Measurements from ENCODE around the gene NOTCH3.

NOTCH3 gene

DNA sequence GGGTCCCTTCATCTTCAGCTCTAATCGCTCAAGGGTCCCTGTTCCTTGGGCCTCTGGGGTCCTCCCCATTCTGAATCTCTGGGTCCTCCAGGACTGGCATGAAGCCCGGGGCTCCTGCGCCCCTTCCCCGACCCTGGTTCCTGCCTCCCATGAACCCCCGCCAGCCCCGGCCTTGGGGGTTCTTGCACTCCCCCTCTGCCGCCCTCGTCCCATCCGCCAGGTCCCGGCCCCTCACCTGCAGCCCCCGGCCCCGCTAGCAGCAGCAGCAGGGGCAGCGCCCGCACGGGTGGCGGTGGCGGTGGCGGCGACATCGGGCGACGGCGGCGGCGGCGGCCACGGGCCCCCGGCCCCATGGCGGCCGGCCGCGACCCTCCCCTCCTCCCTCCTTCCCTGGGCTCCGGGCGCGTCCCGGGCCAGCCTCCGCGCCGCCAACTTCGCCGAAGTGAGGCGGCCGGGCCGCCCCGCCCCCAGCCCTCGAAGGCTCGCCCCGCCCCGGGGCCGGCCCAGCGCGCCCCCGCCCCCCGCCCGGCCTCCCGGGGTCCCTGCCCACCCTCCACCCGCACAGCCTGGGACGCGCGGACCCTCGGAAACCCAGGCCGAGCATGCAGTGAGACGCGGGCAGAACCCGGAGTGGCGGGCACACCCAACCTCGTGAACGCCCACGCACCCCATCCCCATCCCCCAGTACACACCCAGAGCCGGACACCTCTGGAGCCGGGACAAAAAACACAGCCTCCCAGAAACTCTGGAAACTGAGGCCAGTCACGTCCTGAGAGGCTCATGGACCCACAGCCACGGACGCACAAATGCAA lies at the start of gene NOTCH3:
NOTCH3 (minus strand) TSS at position 443 of the 812 bp plus-strand sequence; CDS start at position 353, 90 bp downstream.
- no peak for DNase-seq

DNA sequence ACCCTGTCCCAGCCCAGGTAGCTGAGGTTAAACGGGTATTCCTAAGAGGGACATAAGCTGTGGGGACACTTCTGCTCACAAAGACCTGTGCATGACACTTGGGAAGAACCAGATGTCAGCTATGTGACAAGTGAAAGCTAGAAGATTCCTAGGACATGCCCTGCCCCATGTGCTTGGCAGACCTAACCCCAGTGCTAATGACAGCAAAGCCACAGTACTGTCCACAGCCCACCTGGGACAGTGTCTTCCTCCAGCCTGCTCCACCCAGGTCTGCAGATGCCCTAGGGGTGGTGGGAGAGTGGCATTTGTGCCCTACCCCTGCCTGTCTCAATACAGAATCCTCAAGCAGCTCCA lies 49.8 kb upstream of the NOTCH3 start:
- no peak for DNase-seq

DNA sequence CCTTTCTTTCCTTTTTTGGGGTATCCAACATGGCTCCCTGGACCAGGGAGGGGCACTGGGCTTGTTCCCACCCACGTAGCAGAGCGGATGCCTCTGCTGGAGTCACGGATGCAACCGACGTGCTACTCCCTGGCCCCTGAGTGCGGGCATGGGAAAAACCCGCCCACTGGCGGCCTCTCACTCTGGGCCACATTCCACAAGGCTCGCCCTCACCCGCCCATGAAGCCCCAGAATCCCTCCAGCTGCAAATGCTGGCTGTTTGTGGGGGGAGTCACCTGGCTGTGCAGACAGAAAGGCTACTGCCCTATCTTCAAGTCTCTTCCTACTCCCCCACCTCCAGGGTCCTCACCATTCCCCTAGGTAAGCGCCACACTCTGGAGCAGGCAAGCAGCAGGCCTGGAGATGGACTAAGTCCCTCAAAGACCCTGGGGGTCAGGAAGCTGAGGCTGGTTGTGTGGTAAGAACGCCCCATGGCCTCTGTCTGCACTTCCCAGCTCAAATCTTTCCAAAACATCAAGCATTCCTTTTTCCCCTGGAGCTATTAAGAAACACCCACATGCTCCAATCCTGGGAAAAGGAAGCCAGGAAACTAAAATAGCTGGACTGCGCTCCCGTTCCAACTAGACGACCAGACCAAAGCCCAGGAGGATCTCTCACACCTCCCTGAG lies 49.3 kb upstream of the NOTCH3 start:
- DNase-seq = no peak

DNA sequence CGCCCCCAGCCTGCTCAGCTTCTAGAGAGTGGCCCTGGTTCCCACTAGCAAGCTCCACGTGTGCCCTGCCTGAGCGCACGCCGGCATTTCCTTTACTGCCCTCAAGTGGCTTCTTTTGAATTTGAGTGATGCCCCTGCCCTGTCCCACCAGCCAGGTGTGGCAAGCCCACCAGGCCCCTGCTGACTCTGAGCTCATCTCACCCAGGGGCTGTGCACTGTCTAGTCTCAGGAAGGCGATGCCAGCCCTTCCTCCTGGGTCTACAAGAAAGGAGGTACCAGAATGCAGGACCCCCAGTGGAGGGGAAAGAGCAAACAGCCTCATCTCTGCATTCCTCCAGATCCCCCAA lies 48.7 kb upstream of the NOTCH3 start:
- DNase-seq = no peak

DNA sequence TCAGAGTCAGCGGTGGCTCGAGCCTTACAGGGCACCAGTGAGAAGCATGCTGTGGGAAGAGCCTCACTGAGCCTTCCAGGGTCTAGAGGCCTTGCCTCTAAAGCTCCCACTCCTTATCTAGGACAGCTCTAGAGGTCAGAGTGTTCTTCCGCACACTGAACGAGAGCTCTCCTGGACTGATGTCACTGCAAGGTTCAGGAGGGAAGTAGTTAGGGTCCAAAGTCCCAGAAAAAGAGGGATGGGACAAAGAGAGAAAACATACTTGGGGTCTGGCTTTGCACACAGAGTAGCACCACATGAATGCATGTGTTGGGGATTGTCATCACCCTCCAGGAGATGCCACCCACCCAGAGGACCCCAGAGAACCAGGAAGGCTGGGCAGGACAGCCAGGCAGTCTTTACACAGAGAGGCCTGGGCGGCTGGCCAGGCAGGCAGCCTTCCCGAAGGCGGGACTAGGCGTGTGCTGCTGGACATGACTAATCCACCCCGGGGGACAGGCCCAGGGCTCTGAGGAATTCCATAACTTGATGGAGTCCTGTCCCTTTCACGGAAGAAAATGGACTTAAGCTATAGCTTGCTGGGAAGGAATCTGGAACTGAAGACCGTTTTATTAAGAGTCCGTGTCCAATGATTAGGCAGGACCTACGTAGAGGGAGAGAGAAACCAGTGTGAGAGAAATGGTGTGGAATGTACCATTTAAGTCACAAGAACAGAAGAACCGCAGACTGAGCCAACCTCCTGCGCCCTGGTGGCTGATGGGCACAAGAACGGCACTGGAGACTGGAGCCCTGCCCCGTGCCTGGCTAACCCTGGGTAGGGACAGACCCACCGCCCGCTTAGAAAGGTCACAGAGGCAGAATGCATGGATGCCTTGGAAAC lies 48.1 kb upstream of the NOTCH3 start:
- DNase-seq = no peak

DNA sequence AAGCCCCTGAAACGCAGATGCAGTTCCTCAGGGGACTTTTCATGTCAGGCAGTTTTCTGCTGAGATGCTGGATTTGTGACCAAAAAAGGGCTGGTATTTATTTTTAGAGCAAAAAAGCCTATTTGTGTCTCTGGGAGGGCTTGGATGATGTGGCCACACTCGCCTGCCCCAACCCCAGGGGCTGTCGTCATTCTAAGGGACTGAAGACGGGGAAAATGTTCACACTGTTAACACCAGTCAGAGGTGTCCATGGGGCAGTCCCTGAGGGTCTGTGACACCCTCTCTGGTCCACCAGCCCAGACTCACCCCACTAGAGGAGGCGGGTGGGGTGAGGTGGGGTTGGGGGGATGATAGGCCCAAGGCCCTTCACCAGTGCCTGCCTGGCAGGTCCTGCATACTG lies 47.3 kb upstream of the NOTCH3 start:
- DNase-seq = no peak

DNA sequence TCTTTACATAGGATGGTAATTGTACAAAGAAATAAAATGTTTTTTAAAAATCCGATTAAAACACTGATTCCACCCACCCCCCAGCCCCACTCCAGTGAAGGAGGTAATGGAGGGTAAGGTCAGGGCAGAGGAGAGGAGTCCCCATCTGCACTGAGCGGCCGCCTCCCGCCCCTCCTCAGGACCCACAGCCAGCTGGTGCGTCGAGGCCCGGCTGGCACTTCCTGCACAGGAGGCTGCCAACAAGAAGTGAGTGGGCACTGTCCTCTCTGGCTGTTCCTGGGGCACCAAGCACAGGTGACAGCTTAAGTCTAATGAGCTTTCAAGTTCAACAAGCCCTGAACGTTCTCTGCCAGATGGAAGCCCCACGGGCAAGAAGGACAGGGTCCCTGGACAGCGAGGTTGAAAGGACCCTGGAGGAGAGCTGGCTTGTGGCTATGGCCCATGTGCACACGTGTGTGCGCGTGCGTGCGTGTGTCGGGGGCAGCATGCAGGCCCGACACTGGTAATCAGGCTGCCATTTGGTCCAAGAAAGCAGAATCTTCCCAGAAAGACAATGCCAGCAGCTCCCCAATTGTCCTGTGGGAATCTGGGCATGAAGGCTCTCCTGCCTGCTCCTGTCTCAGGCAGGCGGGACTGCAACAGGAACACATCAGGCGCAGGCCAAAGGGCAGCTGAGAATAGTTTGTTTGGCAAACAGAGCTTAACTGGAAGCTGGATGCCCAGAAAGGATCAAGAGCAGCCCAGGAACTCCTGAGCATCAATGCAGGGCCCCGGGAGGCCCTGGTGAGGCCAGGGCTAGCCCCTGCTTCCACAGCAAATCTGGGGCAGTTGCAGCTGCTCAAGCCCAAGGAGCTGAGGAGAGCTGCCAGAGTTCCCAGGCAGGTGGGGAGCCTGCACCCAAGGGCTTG lies 46.6 kb upstream of the NOTCH3 start:
- DNase-seq = no peak

DNA sequence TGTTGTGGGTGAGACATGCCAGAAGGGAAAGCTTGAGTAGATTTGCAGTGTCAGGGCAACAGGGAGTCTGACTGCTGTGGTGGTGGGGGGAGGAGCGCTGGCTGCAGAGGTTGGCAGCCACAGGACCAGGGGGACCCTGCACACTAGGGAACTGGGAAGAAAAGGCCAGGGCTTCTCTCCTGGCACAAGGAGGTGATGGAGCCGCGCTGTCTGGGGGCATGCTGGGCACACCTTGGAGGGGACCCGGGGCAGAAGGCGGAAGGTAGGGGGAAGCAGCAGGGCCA lies 45.3 kb upstream of the NOTCH3 start:
- DNase-seq = no peak

DNA sequence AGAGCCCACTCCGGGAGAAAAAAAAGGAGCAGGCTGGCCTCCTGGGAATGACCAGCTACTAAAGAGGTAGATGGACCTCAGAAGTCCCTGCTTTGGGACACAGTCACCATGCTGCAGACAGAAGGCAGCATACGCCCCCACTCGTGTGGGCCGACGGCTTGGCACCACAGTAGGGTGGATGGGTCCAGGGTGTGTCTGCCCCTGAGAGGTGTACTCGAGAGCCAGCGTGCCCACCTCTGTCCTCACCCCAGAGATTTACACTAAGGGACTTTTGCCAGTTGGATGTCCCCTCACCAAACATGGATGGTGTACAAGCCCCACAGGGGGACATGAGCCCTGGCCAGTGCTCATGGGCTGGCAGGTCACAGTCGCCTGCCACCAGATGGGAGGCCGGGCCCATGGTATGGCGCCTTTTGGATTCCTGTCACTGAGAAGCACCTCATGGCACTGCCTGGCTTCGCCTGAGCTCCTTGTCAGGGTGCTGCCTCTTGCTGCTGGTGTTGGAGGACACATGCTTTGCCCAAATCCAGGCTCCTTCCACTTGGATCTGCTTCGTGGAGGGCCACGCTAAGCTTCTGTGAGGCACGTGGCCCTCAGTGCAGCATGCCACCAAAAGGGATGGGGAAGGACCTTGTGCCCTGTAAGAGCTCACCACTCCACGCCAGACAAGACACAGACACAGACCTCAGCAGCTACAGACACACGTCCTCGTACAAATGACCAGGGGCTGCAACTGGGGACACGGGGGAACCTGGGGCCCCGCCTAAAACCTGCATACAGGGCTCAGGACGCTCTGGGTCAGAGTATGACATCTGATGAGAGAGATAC lies 44.8 kb upstream of the NOTCH3 start:
- DNase-seq = no peak

DNA sequence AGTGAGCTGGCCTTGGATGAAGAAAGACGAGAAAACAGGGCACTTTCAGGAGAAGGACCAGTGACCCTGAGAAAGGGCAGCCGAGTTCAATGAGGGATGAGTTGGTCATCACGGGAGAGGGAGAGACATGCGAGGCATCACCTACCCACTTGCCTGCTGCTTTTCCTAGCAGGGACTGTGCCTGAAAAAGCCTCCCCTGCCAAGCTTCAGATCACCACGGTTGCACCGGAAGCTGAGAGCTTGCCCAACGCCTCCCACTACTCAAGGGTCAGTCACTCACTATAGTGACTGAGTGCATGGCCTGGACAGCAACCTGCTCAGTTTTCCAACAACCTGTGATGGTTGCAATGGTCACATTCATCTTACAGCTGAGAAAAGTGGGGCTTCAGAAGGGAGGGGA lies 44.0 kb upstream of the NOTCH3 start:
- DNase-seq = no peak

DNA sequence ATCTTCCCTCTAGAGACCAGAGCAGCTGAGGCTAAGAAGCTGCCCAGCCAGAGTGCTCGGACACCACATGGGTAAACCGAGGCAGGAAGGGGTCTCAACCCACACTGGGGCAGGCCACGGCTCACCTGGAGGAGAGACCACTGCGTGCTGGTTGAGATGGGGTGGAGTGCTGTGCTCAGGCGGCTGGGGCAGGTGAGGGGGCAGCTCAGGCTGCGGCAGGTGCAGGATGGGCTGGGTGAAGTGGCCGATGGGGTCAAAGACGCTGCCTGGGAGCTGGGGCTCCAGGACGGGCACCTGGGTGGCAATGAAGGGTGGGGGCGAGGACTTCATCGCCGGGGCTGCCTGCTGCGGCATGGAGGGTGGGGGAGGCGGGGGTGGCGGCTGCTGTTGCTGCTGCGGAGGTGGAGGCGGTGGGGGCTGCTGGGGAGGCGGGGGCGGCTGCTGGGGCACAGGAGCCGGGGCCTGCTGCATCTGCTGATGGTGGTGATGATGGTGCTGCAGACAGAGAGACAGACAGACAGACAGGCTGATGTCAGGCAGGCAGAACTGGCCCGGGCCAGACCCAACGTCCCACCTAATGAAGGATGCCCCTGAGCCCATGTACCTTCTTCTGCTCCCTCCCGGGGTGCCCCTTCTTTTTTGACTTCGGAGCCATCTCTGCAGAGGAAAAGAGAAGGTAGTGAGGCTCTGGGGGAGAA lies 43.5 kb upstream of the NOTCH3 start:
- no peak for DNase-seq

DNA sequence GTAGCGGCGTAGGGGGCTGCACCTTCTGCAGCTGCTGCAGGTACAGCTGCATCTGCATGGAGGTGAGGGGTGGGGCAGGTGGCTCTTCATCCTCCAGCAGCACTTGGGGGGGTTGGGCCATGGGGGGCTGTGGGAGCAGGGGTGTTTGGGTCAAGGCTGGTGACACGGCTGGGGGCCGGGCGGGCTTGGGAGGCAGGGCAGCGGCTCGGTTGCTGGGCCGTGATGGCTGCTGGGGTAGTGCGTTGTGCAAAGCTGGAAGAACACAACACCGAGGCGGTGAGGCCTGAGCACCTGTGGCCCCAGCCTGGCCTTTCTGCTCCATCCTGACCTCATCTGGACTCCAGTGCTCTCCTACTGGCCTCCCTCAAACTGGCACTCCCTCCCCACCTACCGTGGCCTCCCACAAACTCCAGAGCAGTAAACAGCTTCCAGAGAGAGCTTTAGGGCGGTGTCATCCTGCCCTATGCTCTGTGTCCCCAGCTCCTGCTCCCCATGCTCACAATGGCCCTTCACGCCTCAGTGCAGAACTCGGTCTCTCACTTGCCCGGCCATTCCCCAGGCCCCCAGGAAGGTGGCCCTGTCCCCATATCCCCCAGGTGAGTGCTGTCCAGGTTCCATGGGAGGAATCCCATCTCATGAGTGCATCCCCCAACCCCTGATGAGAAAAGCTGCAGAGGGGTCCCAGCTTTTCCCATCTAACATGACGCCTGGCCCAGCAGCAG lies 42.6 kb upstream of the NOTCH3 start:
- DNase-seq = no peak

DNA sequence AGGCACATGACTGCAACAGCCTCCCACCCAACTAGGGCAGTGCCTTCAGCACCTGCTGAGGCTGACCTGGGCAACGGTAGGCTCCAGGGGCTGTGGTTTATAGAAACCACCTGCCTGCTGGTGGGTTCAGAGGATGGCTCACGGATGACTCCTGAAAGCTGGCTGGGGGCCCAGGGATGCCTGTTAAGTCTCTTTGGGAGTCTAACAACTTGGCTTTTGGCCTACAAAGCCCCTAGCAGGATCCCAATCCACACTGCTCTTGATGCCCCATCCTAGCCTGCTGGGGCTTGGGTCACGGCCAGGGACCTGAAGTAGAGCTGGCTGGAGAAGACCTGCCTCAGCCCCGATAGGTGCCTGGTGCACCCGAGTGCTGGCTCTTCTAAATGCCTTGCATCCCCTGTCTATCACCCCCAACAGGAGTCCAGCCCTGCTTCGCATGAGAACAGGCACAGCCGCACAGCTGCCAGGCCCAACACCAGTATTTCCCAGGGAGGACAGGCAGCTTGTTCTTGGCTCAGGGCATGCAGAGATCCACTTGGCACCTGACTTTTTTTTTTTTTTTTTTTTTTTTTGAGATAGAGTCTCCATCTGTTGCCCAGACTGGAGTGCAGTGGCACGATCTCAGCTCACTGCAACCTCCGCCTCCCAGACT lies 40.6 kb upstream of the NOTCH3 start:
- DNase-seq = no peak

DNA sequence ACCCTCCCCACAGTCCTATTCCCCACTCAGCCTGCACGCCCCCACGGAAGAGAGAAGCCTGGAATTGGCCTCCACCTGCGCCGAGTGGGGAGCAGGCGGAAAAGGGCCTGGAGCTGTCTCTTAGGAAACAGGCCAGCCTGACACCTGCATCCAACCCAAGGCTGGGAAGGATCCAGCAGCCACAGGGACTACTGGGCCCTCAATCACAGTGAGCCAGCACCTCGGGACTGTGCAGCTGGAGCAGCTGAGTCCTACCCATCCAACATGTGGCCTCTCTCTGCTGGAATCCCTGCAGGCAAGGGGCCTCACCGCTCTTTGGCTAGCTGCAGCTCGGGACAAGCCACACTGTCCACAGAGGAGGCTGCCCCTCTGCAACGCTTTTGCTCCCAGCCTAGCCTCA lies 39.7 kb upstream of the NOTCH3 start:
- no peak for DNase-seq

DNA sequence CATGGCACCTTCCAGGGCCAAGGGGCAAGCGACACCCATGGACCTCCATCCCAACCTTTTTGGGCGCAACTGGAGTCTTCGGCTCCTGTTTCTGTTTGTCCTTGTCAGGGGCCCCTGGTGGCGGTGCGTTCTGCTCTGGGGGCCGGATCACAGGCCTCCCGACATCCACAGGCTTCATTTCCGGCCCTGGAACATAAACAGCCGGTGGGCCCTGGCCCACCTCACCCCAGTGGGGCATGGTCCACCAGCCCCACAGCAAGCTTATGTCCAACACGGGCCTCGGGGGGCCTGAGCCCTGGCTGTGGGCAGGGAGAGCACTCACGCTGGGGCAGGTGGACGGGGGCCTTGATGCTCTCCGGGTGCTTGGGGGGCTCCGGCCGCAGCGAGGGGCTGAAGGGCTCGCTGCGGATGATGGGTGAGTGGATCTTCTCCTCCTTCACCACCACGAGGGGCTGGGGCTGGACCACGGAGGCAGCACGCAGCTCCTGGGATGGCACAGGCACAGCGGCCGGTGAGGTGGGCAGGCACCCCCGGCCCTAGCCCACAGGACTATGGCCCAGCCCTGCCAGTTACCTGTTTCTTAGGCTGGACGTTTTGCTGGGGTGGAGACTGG lies 38.6 kb upstream of the NOTCH3 start:
- no peak for DNase-seq

DNA sequence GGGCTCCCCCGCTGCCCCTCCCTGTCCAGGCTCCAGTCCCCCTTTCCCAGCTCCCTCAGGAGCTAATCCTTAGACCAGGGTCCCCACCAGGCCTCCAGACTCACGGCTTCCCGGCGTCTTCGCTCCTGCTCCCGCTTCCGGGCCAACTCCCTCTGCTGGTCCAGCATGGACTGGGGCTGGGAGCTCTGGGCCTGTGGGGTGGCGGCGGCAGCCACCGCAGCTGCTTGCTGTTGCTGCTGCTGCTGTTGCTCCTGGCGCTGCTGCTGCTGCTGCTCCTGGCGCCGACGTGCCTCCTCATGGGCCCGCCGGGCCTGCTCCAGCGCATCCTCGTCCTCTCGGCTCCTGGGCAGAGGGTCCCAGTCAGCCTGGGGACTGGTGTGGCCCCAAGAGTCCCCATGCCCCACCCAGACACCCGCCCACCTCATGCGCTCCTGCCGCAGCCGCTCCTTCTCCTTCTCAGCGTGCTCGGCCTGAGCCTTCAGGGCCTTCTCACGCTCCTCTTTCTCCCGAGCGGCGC lies 37.9 kb upstream of the NOTCH3 start:
- no peak for DNase-seq

DNA sequence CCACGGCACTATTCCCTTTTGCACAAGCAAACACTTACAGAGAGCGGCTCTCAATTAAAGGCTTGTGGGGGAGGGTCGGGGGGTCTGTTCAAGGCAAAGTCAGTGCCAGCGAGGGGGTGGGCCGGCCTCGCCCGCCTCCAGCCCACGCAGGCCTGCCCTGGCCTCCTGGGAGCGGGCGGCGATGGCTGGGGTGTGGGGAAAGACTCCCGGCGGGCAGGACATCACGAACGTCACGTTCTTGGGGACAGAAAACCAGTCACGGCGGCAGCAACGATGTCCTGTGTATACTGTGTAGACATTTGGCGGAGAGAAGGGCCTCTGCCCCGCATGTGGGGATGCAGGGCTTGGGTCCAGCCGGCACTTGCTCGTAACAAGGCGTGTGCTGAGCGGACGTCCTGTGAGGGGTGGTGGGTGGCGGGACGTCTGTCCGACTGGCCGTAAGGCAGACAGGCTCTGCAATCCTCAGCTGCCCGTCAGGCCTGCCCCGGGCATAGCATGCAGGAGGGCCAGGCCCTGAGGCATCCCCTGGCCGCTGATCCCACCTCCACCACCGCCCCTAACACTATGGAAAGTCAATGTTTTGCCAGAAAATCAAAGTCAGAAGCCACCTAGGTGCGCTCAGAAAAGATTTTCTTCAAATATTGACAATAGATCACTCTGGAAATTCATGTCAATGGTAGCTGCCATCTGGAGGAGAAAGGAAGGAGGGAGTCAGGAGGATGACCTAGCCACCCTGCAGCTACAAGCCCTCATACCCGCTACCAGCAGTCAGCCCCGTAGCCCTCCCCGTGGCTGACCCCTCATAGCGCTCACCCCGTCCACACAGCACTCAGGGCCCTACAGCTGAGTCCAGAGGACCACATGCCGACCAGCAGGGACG lies 37.2 kb upstream of the NOTCH3 start:
- DNase-seq = no peak

DNA sequence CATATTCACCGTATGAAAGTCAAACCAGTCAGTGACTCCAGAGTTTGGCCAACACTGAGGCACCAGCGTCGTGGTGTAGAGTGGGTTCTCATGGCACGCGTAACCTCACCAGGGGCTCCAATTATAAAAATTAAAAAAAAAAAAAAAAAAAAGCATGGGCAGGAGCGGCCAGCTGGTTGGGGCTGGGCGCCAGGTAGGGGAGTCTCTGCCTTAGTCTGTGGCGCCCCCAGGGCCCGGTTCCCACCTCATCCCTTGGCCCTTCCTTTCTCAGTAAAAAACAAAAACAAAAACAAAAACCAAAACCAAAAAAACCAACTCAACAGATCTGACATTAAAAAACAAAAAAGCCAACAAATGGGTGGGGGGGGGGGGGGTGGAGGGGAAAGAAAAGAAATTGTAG lies 36.1 kb upstream of the NOTCH3 start:
- no peak for DNase-seq

Data from activated naive CD4-positive, alpha-beta T cell treated with anti-CD3 and anti-CD28 coated beads, Interleukin-2, amount 50 U/mL, for 16 hours (primary cell).